PC-3 (cell line): ENCODE measurements around the gene ACER3. TPM values are rescaled to one million over a fixed set of nuclear protein-coding genes. Genes with fewer than 3 reads are reported as not detected.

Experiments used
- ATAC-seq: fragments of 200-7000 bp; cut with Tn5 transposase; 2 replicates; pipeline ENCODE4 v1.9.1; 2020; ENCODE audit warnings: mild to moderate bottlenecking, moderate library complexity
- BruUV-seq: library from RNA; stranded (reverse); fragments of 400-500 nt; replicated peaks from 2 replicates; lab custom pipeline; 2021; lab: Mats Ljungman, UMichigan
- CTCF ChIA-PET: fragments of 300-600 bp; sonication (Branson Sonifier 250); formaldehyde crosslinking; loops from one replicate; lab custom pipeline; 2022; ENCODE audit warnings: antibody characterized with exemption; lab: Charles Lee
- POLR2A ChIA-PET: fragments of 300-600 bp; sonication (Branson Sonifier 250); formaldehyde crosslinking; loops from one replicate; lab custom pipeline; 2022; ENCODE audit warnings: antibody characterized with exemption; ENCODE audit not compliant: unreplicated experiment; lab: Charles Lee
- DNase-seq: peaks from one replicate; pipeline ENCODE4 v3.0.0-alpha.2; 2015
- H2AFZ ChIP-seq: fragments of 300-600 bp; sonication (generic); 2 replicates; pipeline ENCODE4 v1.6.0; 2016; ENCODE audit warnings: antibody characterized with exemption, low read length
- H3F3A ChIP-seq: fragments of 300-600 bp; sonication (generic); one replicate; pipeline ENCODE4 v1.6.0; 2017; ENCODE audit warnings: antibody characterized with exemption, low read length, control low read depth, mild to moderate bottlenecking; ENCODE audit not compliant: unreplicated experiment
- H3K27ac ChIP-seq: fragments of 300-600 bp; sonication (generic); 2 replicates; pipeline ENCODE4 v1.5.1; 2016; ENCODE audit warnings: mild to moderate bottlenecking, low read length
- H3K27me3 ChIP-seq: fragments of 300-600 bp; sonication (generic); 2 replicates; pipeline ENCODE4 v1.6.1; 2016; ENCODE audit warnings: low read length, mixed read lengths
- H3K36me3 ChIP-seq: fragments of 300-600 bp; sonication (generic); 2 replicates; pipeline ENCODE4 v1.6.1; 2016; ENCODE audit warnings: low read depth, mixed run types, low read length, mixed read lengths
- H3K4me1 ChIP-seq: fragments of 300-600 bp; sonication (generic); 2 replicates; pipeline ENCODE4 v1.5.1; 2016; ENCODE audit warnings: low read length; ENCODE audit not compliant: insufficient read depth
- H3K4me2 ChIP-seq: fragments of 300-600 bp; sonication (generic); 2 replicates; pipeline ENCODE4 v1.6.0; 2016; ENCODE audit warnings: low read length
- H3K4me3 ChIP-seq: fragments of 300-600 bp; sonication (generic); 2 replicates; pipeline ENCODE4 v1.5.1; 2016; ENCODE audit warnings: mild to moderate bottlenecking, low read length, mixed read lengths
- H3K79me2 ChIP-seq: fragments of 300-600 bp; sonication (generic); 2 replicates; pipeline ENCODE4 v1.6.1; 2017; ENCODE audit warnings: low read length, mixed read lengths
- H3K9ac ChIP-seq: fragments of 300-600 bp; sonication (generic); 2 replicates; pipeline ENCODE4 v1.6.0; 2016; ENCODE audit warnings: mild to moderate bottlenecking, low read length
- H3K9me2 ChIP-seq: fragments of 300-600 bp; sonication (generic); replicated peaks from 2 replicates; pipeline ENCODE4 v1.6.1; 2016; ENCODE audit warnings: mixed run types, low read length, mixed read lengths
- H3K9me3 ChIP-seq: fragments of 300-600 bp; sonication (generic); 2 replicates; pipeline ENCODE4 v1.6.1; 2016; ENCODE audit warnings: low read length, mixed read lengths
- H4K20me1 ChIP-seq: fragments of 300-600 bp; sonication (generic); 2 replicates; pipeline ENCODE4 v1.6.1; 2016; ENCODE audit warnings: low read length, mixed read lengths
- EZH2 ChIP-seq: fragments of 300-600 bp; sonication (generic); IDR thresholded peaks from one replicate; pipeline ENCODE4 v1.6.1; 2017; ENCODE audit warnings: antibody characterized with exemption, mild to moderate bottlenecking, low read length; ENCODE audit not compliant: unreplicated experiment
- EZH2phosphoT487 ChIP-seq: fragments of 300-600 bp; sonication (generic); IDR thresholded peaks from 2 replicates; pipeline ENCODE4 v1.6.1; 2018; ENCODE audit warnings: mild to moderate bottlenecking, antibody characterized with exemption, low read length, borderline replicate concordance
- intact Hi-C: fragments of 100-400 bp; cut with micrococcal nuclease; formaldehyde crosslinking; loops from 2 replicates; pipeline ENCODE4 v1.9.0; 2023
- total RNA-seq: library from RNA; depleted of rRNA; stranded (reverse); fragments of >200 nt; gene quantifications from 2 replicates; pipeline ENCODE4 v1.2.3, GENCODE V29; 2014
- TF ChIP-seq, protein P1 (sequence below): fragments of 300-600 bp; sonication (generic); conservative IDR thresholded peaks from 2 replicates; pipeline ENCODE4 v1.5.1; 2017; ENCODE audit warnings: antibody characterized with exemption, low read depth, mild to moderate bottlenecking, low read length

Gene ACER3
- total RNA-seq, 1 experiment from 2014 or later: 17.3 TPM

DNA sequence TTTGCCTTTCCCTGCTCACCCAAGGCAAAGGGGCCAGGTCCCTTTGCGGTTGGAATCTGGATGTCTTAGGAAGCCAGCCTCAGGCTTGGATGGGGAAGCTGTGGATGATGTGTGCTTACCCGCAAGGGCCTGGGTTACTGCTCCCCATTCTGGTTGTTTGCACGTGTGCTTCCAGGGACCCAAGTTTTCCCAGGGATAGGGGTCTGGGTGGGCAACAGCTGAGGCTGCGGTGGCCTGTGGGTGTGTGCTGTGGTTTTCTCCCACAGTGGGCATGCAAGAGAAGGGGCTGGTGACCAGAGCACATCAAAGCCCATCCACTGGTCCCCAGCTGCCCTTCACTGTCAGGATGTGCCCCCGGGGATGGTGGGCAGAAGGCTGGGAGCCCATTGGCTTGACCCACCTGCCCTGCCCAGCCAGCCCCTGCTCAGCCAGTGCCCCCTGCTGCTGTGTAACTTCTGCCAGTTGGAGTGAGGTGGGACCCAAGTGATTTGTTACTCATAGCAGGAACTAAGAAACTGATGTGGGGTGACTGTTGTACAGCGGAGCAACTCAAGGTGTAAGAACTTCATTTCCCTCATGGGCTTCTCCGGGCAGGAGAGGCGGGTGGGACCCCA is 209.4 kb downstream of the ACER3 start:
- no peaks in the 10 kb centered on the region for H4K20me1 ChIP-seq
- CTCF ChIA-PET: no interaction called here

GRCh38 chr11:77071077-77071476 is 210.4 kb downstream of the ACER3 start:
- Histone ChIP-seq H3K4me1 (peaks cover 40% of the 10 kb centered on the region), H3K4me2 (no peak overlapping the region), H3K27me3 (no peaks in the 10 kb centered on the region), H2AFZ (no peak overlapping the region), H3K27ac (no peak overlapping the region), H3K36me3 (no peaks in the 10 kb centered on the region), H3K9me2 (no peaks in the 10 kb centered on the region), H3F3A (no peaks in the 10 kb centered on the region), H4K20me1 (no peaks in the 10 kb centered on the region), H3K9me3 (no peaks in the 10 kb centered on the region), H3K4me3 (no peak overlapping the region), H3K79me2 (no peaks in the 10 kb centered on the region), H3K9ac (no peak overlapping the region)
- intact Hi-C loops: no loop called here
- no TSS peak for BruUV-seq
- POLR2A ChIA-PET: no interaction called here
- CTCF ChIA-PET: no interaction called here
- DNase-seq (no peak), ATAC-seq (no peak)
- TF ChIP-seq EZH2phosphoT487: no peak
- TF ChIP-seq, protein P1, sequence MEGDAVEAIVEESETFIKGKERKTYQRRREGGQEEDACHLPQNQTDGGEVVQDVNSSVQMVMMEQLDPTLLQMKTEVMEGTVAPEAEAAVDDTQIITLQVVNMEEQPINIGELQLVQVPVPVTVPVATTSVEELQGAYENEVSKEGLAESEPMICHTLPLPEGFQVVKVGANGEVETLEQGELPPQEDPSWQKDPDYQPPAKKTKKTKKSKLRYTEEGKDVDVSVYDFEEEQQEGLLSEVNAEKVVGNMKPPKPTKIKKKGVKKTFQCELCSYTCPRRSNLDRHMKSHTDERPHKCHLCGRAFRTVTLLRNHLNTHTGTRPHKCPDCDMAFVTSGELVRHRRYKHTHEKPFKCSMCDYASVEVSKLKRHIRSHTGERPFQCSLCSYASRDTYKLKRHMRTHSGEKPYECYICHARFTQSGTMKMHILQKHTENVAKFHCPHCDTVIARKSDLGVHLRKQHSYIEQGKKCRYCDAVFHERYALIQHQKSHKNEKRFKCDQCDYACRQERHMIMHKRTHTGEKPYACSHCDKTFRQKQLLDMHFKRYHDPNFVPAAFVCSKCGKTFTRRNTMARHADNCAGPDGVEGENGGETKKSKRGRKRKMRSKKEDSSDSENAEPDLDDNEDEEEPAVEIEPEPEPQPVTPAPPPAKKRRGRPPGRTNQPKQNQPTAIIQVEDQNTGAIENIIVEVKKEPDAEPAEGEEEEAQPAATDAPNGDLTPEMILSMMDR: no peak
- TF ChIP-seq EZH2: no peak

More for the DNA sequence above, 209.4 kb downstream of the ACER3 start:
- no peak for DNase-seq
- ATAC-seq: no peak
- H3K9me3 ChIP-seq: no peaks in the 10 kb centered on the region
- no peak overlapping the region for H3K27ac ChIP-seq
- TF ChIP-seq, protein P1: no peak
- TF ChIP-seq EZH2 (no peak), EZH2phosphoT487 (no peak)
- H3K36me3 ChIP-seq: no peaks in the 10 kb centered on the region
- H3K9ac ChIP-seq: no peak overlapping the region
- H3K27me3 ChIP-seq: no peaks in the 10 kb centered on the region
- no peak overlapping the region for H3K4me2 ChIP-seq
- intact Hi-C loops: no loop called here
- H3K79me2 ChIP-seq: no peaks in the 10 kb centered on the region
- peaks cover 42% of the 10 kb centered on the region for H3K4me1 ChIP-seq
- POLR2A ChIA-PET: no interaction called here
- H2AFZ ChIP-seq: no peak overlapping the region
- no TSS peak for BruUV-seq
- no peak overlapping the region for H3K4me3 ChIP-seq
- no peaks in the 10 kb centered on the region for H3F3A ChIP-seq
- H3K9me2 ChIP-seq: no peaks in the 10 kb centered on the region
